ENCODE measurements around the gene HMOX2. TPM values are rescaled to one million over a fixed set of nuclear protein-coding genes. Genes with fewer than 3 reads are reported as not detected.
A peak's percentile ranks its signal among the peaks of the same experiment; 100 is the strongest.

Gene HMOX2
- total RNA-seq, 1 experiment from 2014 or later: 36.7 TPM

- POLR2A ChIA-PET: interaction anchor here (0.5 to 2.0 kb wide), 8 partner anchors 8 to 196 kb away, joined by 3 to 10 read pairs (median 6); partner anchors contain the start of genes ANKS3, DNAAF8, HMOX2 and UBALD1
- intact Hi-C loops (cut with micrococcal nuclease; ENCODE audit: unreplicated experiment): no loop called here
- no TSS peak for BruUV-seq (replicated peaks)
These were observed 62.4 kb downstream of the HMOX2 start, which contains the start of gene CDIP1 for GRCh38 chr16:4538350-4539235. TSS of gene CDIP1 (minus strand) at chr16:4538773. CDS start at chr16:4514130, 24,643 bp downstream.

GRCh38 chr16:4539716-4540284 is 63.6 kb downstream of the HMOX2 start:
- H3K27me3 Mint-ChIP-seq (ENCODE audit: insufficient read depth, unreplicated experiment): no peaks in the 10 kb centered on the region
- TF ChIP-seq, protein P1, sequence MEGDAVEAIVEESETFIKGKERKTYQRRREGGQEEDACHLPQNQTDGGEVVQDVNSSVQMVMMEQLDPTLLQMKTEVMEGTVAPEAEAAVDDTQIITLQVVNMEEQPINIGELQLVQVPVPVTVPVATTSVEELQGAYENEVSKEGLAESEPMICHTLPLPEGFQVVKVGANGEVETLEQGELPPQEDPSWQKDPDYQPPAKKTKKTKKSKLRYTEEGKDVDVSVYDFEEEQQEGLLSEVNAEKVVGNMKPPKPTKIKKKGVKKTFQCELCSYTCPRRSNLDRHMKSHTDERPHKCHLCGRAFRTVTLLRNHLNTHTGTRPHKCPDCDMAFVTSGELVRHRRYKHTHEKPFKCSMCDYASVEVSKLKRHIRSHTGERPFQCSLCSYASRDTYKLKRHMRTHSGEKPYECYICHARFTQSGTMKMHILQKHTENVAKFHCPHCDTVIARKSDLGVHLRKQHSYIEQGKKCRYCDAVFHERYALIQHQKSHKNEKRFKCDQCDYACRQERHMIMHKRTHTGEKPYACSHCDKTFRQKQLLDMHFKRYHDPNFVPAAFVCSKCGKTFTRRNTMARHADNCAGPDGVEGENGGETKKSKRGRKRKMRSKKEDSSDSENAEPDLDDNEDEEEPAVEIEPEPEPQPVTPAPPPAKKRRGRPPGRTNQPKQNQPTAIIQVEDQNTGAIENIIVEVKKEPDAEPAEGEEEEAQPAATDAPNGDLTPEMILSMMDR (IDR thresholded peaks at IDR 0.05; ENCODE audit: insufficient read depth in 1 of 2, low read depth in 1 of 2, low read length in 1 of 2, severe bottlenecking in 1 of 2, unreplicated experiment in 1 of 2): no peak
- POLR2A ChIA-PET: interaction anchor here (2.0 kb wide), 1 partner anchor 76 kb away, joined by 9 read pairs; no protein-coding TSS in a partner anchor
- no TSS peak for BruUV-seq (replicated peaks)
- H3K27ac Mint-ChIP-seq (ENCODE audit: unreplicated experiment): peak overlapping the region; percentile 88
- no peaks in the 10 kb centered on the region for H3K4me1 Mint-ChIP-seq (ENCODE audit: low read depth, unreplicated experiment)
- H3K9me3 ChIP-seq: peaks cover 7% of the 10 kb centered on the region; the same call in 1 of the 2 replicates
- intact Hi-C loops (cut with micrococcal nuclease; ENCODE audit: unreplicated experiment): no loop called here
- CTCF ChIA-PET: interaction anchor here (1.7 kb wide), 1 partner anchor 9 kb away, joined by 11 read pairs; no protein-coding TSS in a partner anchor
- peak overlapping the region; percentile 18 for H3K4me3 Mint-ChIP-seq (ENCODE audit: unreplicated experiment)
- no peak for DNase-seq
- no peak overlapping the region for H3K4me3 ChIP-seq (ENCODE audit: low read depth, low read length)
- H3K27me3 ChIP-seq (replicated peaks; ENCODE audit: control insufficient read depth, insufficient read depth, low read length): no peaks in the 10 kb centered on the region
- peaks cover 33% of the 10 kb centered on the region for H3K36me3 Mint-ChIP-seq (ENCODE audit: insufficient read depth, unreplicated experiment)
- H3K36me3 ChIP-seq (ENCODE audit: control insufficient read depth, insufficient read depth, low read length): no peaks in the 10 kb centered on the region; the same call in 1 of the 2 replicates
- peaks cover 6% of the 10 kb centered on the region for H3K4me1 ChIP-seq
- H3K9me3 Mint-ChIP-seq (ENCODE audit: unreplicated experiment): peaks cover 9% of the 10 kb centered on the region

More at GRCh38 chr16:4538350-4539235, 62.4 kb downstream of the HMOX2 start, which contains the start of gene CDIP1:
- Histone ChIP-seq H3K4me1 (peaks cover 6% of the 10 kb centered on the region), H3K4me3 (ENCODE audit: low read depth, low read length) (peak within 1 kb of the TSS; percentile 90), H3K9me3 (peaks cover 7% of the 10 kb centered on the region; the same call in 1 of the 2 replicates), H3K36me3 (ENCODE audit: control insufficient read depth, insufficient read depth, low read length) (no peaks in the 10 kb centered on the region; the same call in 1 of the 2 replicates), H3K27me3 (replicated peaks; ENCODE audit: control insufficient read depth, insufficient read depth, low read length) (no peaks in the 10 kb centered on the region)
- TF ChIP-seq, protein P1 (IDR thresholded peaks at IDR 0.05; ENCODE audit: insufficient read depth in 1 of 2, low read depth in 1 of 2, low read length in 1 of 2, severe bottlenecking in 1 of 2, unreplicated experiment in 1 of 2): no peak
- peaks cover 33% of the 10 kb centered on the region for H3K36me3 Mint-ChIP-seq (ENCODE audit: insufficient read depth, unreplicated experiment)
- H3K27ac Mint-ChIP-seq (ENCODE audit: unreplicated experiment): peak within 1 kb of the TSS; percentile 88
- H3K9me3 Mint-ChIP-seq (ENCODE audit: unreplicated experiment): peaks cover 9% of the 10 kb centered on the region
- H3K4me1 Mint-ChIP-seq (ENCODE audit: low read depth, unreplicated experiment): no peaks in the 10 kb centered on the region
- H3K4me3 Mint-ChIP-seq (ENCODE audit: unreplicated experiment): peak within 1 kb of the TSS; percentile 75
- DNase-seq: peak; percentile 97
- H3K27me3 Mint-ChIP-seq (ENCODE audit: insufficient read depth, unreplicated experiment): no peaks in the 10 kb centered on the region
- CTCF ChIA-PET: interaction anchor here (0.5 to 1.7 kb wide), 9 partner anchors 10 to 86 kb away, joined by 3 to 11 read pairs (median 3); partner anchors contain the start of gene MGRN1

DNA sequence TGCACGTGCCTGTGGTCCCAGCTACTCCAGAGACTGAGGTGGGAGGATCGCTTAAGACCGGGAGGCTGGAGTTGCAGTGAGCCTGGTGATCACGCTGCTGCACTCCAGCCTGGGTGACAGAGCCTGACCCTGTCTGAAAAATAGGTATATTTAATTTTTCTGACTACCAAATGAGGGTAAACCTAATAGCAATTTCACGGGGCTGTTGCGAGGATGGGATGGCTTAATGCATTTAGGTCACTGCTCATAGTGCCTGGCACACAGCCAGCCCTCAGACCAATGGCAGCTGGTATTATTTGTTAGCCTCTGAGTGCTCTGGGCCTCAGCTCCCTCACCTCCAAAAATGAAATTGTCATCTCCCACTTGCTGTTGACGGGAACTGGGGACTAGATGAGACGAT is 68.3 kb downstream of the HMOX2 start:
- no peak for DNase-seq
- H3K27me3 ChIP-seq (replicated peaks; ENCODE audit: control insufficient read depth, insufficient read depth, low read length): no peaks in the 10 kb centered on the region
- BruUV-seq (replicated peaks): no TSS peak
- CTCF ChIA-PET: no interaction called here
- no peaks in the 10 kb centered on the region for H3K4me1 ChIP-seq
- H3K27ac Mint-ChIP-seq (ENCODE audit: unreplicated experiment): no peak overlapping the region
- POLR2A ChIA-PET: no interaction called here
- TF ChIP-seq, protein P1 (IDR thresholded peaks at IDR 0.05; ENCODE audit: insufficient read depth in 1 of 2, low read depth in 1 of 2, low read length in 1 of 2, severe bottlenecking in 1 of 2, unreplicated experiment in 1 of 2): no peak
- H3K27me3 Mint-ChIP-seq (ENCODE audit: insufficient read depth, unreplicated experiment): no peaks in the 10 kb centered on the region
- H3K9me3 Mint-ChIP-seq (ENCODE audit: unreplicated experiment): peaks cover 8% of the 10 kb centered on the region
- H3K36me3 Mint-ChIP-seq (ENCODE audit: insufficient read depth, unreplicated experiment): peaks cover 6% of the 10 kb centered on the region
- no peaks in the 10 kb centered on the region; the same call in 1 of the 2 replicates for H3K36me3 ChIP-seq (ENCODE audit: control insufficient read depth, insufficient read depth, low read length)
- peaks cover 7% of the 10 kb centered on the region; the same call in 1 of the 2 replicates for H3K9me3 ChIP-seq
- H3K4me3 Mint-ChIP-seq (ENCODE audit: unreplicated experiment): no peak overlapping the region
- no peaks in the 10 kb centered on the region for H3K4me1 Mint-ChIP-seq (ENCODE audit: low read depth, unreplicated experiment)
- intact Hi-C loops (cut with micrococcal nuclease; ENCODE audit: unreplicated experiment): no loop called here
- H3K4me3 ChIP-seq (ENCODE audit: low read depth, low read length): no peak overlapping the region

Measured in Caco-2 (cell line).